Fibroblast of lung (primary cell): Measurements from ENCODE around the gene THOC1. TPM values are rescaled to one million over a fixed set of nuclear protein-coding genes. Genes with fewer than 3 reads are reported as not detected.

Experiments used
- DNase-seq, 2 donors: peaks; one replicate each; pipeline versions ENCODE4 v3.0.0 to v3.0.0-alpha.2; 2010; ENCODE audit warnings: low read depth in 2 of 2
- H2AFZ ChIP-seq: 2 replicates; pipeline ENCODE4 v1.5.1; 2012; ENCODE audit warnings: low read length, control low read depth, inconsistent platforms
- H3K27ac ChIP-seq: 2 replicates; pipeline ENCODE4 v1.5.1; 2011; ENCODE audit warnings: low read length, control low read depth; ENCODE audit not compliant: insufficient read depth
- H3K27me3 ChIP-seq: 2 replicates; pipeline ENCODE4 v1.5.1; 2011; ENCODE audit warnings: mild to moderate bottlenecking, low read length; ENCODE audit not compliant: control insufficient read depth, insufficient read depth
- H3K36me3 ChIP-seq: 2 replicates; pipeline ENCODE4 v1.5.1; 2011; ENCODE audit warnings: low read length; ENCODE audit not compliant: control insufficient read depth, insufficient read depth
- H3K4me1 ChIP-seq: 2 replicates; pipeline ENCODE4 v1.5.1; 2011; ENCODE audit warnings: low read length; ENCODE audit not compliant: control insufficient read depth, insufficient read depth; ENCODE audit errors: extremely low read depth
- H3K4me2 ChIP-seq: 2 replicates; pipeline ENCODE4 v1.5.1; 2011; ENCODE audit warnings: low read length, control low read depth; ENCODE audit not compliant: insufficient read depth; ENCODE audit errors: extremely low read depth
- H3K4me3 ChIP-seq, 4 experiments: fragments of 200-600 bp in 1 of 4; sonication (generic) in 1 of 4; replicated peaks in 1 of 4; 2 replicates each; pipeline ENCODE4 v1.5.1; 2011 to 2016; ENCODE audit warnings: low read length in 4 of 4, low read depth in 3 of 4, mild to moderate bottlenecking in 3 of 4, control low read depth in 2 of 4, inconsistent platforms in 1 of 4, mixed read lengths in 1 of 4; ENCODE audit not compliant: insufficient read depth in 1 of 4; ENCODE audit errors: control extremely low read depth in 1 of 4
- H3K79me2 ChIP-seq: 2 replicates; pipeline ENCODE4 v1.5.1; 2012; ENCODE audit warnings: mild to moderate bottlenecking, low read length, inconsistent platforms; ENCODE audit not compliant: control insufficient read depth, insufficient read depth
- H3K9ac ChIP-seq: 2 replicates; pipeline ENCODE4 v1.5.1; 2011; ENCODE audit warnings: mild to moderate bottlenecking, low read length, control low read depth; ENCODE audit not compliant: insufficient read depth
- H3K9me3 ChIP-seq: 2 replicates; pipeline ENCODE4 v1.5.1; 2012; ENCODE audit warnings: low read depth, low read length; ENCODE audit not compliant: control insufficient read depth, insufficient read depth
- H4K20me1 ChIP-seq: 2 replicates; pipeline ENCODE4 v1.5.1; 2011; ENCODE audit warnings: low read length; ENCODE audit not compliant: control insufficient read depth, insufficient read depth; ENCODE audit errors: extremely low read depth
- CTCF ChIP-seq, 2 donors: IDR thresholded peaks in 1 of 2; conservative IDR thresholded peaks in 1 of 2; 1 replicate in 1 of 2; 2 replicates in 1 of 2; pipeline ENCODE4 v1.5.1; 2011 to 2012; ENCODE audit warnings: low read length in 2 of 2, control low read depth in 1 of 2, inconsistent platforms in 1 of 2, low read depth in 1 of 2, mild to moderate bottlenecking in 1 of 2
- EZH2 ChIP-seq: IDR thresholded peaks from 2 replicates; pipeline ENCODE4 v1.5.1; 2012; ENCODE audit warnings: low read length, control low read depth, mild to moderate bottlenecking; ENCODE audit errors: missing control alignments
- polyA plus RNA-seq, 2 donors: library from polyadenylated mRNA; depleted of rRNA in 1 of 2; stranded (reverse) in 1 of 2; unstranded in 1 of 2; fragments of >200 nt; gene quantifications; 2 replicates each; pipeline ENCODE4 v1.2.1, GENCODE V29; 2011 to 2012; ENCODE audit warnings: missing spikeins in 1 of 2
- total RNA-seq: library from RNA; depleted of rRNA; stranded (reverse); fragments of >200 nt; gene quantifications from 2 replicates; pipeline ENCODE4 v1.2.1, GENCODE V29; 2014

THOC1 gene
- total and polyA plus RNA-seq, 2 donors (not counting 1 experiment from before 2014, with no cell fraction given), result 18.2 to 35.2 TPM

GRCh38 chr18:213505-213904, 54.3 kb downstream of the THOC1 start:
- no peaks in the 10 kb centered on the region for H4K20me1 ChIP-seq
- no peak overlapping the region for H3K4me3 ChIP-seq
- no peaks in the 10 kb centered on the region for H3K27me3 ChIP-seq
- no peaks in the 10 kb centered on the region for H3K9me3 ChIP-seq
- H3K4me2 ChIP-seq, result no peak overlapping the region
- H3K27ac ChIP-seq, result no peak overlapping the region
- H2AFZ ChIP-seq, result no peak overlapping the region
- no peaks in the 10 kb centered on the region for H3K79me2 ChIP-seq
- DNase-seq, result no peak
- H3K36me3 ChIP-seq, result peaks cover 10% of the 10 kb centered on the region
- no peak overlapping the region for H3K9ac ChIP-seq
- no peaks in the 10 kb centered on the region for H3K4me1 ChIP-seq
- TF ChIP-seq EZH2 (no peak), CTCF (conservative IDR thresholded peaks at IDR 0.05 in 1 of 2, IDR thresholded peaks at IDR 0.05 in 1 of 2; ENCODE audit: low read depth in 1 of 2, low read length in 2 of 2) (no peak)

- H3K4me2 ChIP-seq, result no peak overlapping the region
- peak in 1 of 2 donors; percentile 11 for DNase-seq
- H3K27me3 ChIP-seq, result no peaks in the 10 kb centered on the region
- H3K4me3 ChIP-seq, result no peak overlapping the region
- peaks cover 10% of the 10 kb centered on the region for H3K36me3 ChIP-seq
- H4K20me1 ChIP-seq, result no peaks in the 10 kb centered on the region
- H2AFZ ChIP-seq, result no peak overlapping the region
- H3K27ac ChIP-seq, result no peak overlapping the region
- no peaks in the 10 kb centered on the region for H3K4me1 ChIP-seq
- no peak overlapping the region for H3K9ac ChIP-seq
- no peaks in the 10 kb centered on the region for H3K79me2 ChIP-seq
- TF ChIP-seq EZH2, result no peak
- peak in 1 of 2 donors; percentile 27 for TF ChIP-seq CTCF (conservative IDR thresholded peaks at IDR 0.05 in 1 of 2, IDR thresholded peaks at IDR 0.05 in 1 of 2; ENCODE audit: low read depth in 1 of 2, low read length in 2 of 2)
- H3K9me3 ChIP-seq, result no peaks in the 10 kb centered on the region
Observed at GRCh38 chr18:212780-213179, 55.1 kb downstream of the THOC1 start.

DNA sequence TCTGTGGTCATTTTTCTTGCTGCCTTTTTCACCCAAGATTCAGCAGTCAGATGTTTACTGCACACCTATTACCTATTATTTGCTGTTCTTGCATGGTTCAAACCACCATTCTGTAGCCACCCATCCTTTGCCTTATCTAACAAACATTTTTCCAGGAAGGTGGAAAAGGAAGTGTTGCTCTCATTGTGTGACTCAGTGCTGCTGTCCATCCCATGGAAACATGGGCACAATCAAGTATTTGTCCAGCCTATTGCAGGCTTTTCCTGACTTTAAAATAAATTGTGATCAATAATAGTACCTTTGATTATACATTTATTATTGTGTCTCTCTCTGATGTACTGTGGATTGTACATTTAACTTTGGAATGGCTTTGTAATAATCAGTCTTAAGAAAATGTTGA, 56.3 kb downstream of the THOC1 start:
- no peak for DNase-seq
- TF ChIP-seq CTCF (conservative IDR thresholded peaks at IDR 0.05 in 1 of 2, IDR thresholded peaks at IDR 0.05 in 1 of 2; ENCODE audit: low read depth in 1 of 2, low read length in 2 of 2) (no peak), EZH2 (no peak)
- Histone ChIP-seq H3K9me3 (no peaks in the 10 kb centered on the region), H3K4me2 (no peak overlapping the region), H3K9ac (no peak overlapping the region), H3K4me1 (no peaks in the 10 kb centered on the region), H2AFZ (no peak overlapping the region), H4K20me1 (no peaks in the 10 kb centered on the region), H3K27ac (no peak overlapping the region), H3K4me3 (no peak overlapping the region), H3K27me3 (no peaks in the 10 kb centered on the region), H3K79me2 (no peaks in the 10 kb centered on the region), H3K36me3 (peaks cover 8% of the 10 kb centered on the region)
